Left kidney (tissue), 2 donors: ENCODE results near the gene LHFPL2. TPM values are rescaled to one million over a fixed set of nuclear protein-coding genes. Genes with fewer than 3 reads are reported as not detected.

ENCODE experiments used
- DNase-seq: peaks from one replicate; pipeline ENCODE4 v3.0.0-alpha.2; 2013
- polyA plus RNA-seq: library from polyadenylated mRNA; unstranded; fragments of 120-200 nt; gene quantifications from one replicate; pipeline ENCODE4 v1.2.1, GENCODE V29; 2013; ENCODE audit not compliant: insufficient read length

The LHFPL2 gene
- polyA plus RNA-seq, 1 donor, result 56.2 TPM

- no peak for DNase-seq
Measured at GRCh38 chr5:78597068-78597973, 51.3 kb downstream of the LHFPL2 start.

DNA sequence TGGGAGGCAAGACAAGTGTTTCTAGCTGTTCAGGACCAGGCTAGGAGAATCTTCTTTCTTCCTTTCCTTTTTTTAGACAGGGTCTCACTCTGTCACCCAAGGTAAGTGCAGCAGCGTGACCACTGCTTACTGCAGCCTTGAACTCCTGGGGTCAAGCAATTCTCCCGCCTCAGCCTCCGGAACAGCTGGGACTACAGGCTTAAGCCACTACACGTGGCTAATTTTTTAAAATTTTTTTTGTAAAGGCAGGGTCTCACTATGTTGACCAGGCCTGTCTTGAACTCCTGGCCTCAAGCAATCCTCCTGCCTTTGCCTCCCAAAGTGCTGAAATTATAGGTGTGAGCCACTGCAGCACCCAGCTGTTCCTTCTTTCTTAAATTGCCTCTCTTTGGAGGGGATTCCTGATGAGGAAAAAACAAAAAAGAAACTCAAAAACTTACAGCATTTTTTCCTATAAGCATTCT, 53.1 kb downstream of the LHFPL2 start:
- DNase-seq, result no peak

- peak; percentile 59 for DNase-seq
Measured at GRCh38 chr5:78594610-78595457, 53.7 kb downstream of the LHFPL2 start.

- no peak for DNase-seq
Measured at GRCh38 chr5:78594021-78594420, 54.6 kb downstream of the LHFPL2 start.

DNA sequence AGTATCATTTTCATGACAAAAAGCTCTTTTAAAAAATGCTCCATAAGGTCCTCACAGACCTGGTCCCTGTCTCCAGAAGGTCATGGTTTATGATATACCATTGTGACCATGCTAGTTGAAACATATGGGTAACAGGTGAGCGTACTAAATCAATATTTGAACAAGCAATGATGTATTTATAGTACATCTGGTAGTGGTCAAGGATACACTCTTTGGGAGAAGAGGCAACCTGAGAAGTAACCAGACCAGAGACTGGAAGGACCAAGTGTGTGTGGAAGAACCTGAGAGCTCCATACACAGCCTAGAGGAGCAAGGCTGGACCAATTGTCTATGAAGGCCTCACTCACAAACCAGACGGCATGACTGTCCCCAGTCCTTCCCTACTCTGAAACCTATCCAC, 55.1 kb downstream of the LHFPL2 start:
- DNase-seq, result no peak

GRCh38 chr5:78592735-78593386, 55.7 kb downstream of the LHFPL2 start:
- DNase-seq, result no peak

GRCh38 chr5:78591972-78592700, 56.4 kb downstream of the LHFPL2 start:
- DNase-seq, result no peak

GRCh38 chr5:78591138-78591612, 57.4 kb downstream of the LHFPL2 start:
- no peak for DNase-seq

- no peak for DNase-seq
Measured at GRCh38 chr5:78589923-78590322, 58.6 kb downstream of the LHFPL2 start.

- no peak for DNase-seq
Measured at GRCh38 chr5:78588507-78588906, 60.1 kb downstream of the LHFPL2 start.

- DNase-seq, result no peak
Measured at GRCh38 chr5:78587775-78588291, 60.7 kb downstream of the LHFPL2 start.

DNA sequence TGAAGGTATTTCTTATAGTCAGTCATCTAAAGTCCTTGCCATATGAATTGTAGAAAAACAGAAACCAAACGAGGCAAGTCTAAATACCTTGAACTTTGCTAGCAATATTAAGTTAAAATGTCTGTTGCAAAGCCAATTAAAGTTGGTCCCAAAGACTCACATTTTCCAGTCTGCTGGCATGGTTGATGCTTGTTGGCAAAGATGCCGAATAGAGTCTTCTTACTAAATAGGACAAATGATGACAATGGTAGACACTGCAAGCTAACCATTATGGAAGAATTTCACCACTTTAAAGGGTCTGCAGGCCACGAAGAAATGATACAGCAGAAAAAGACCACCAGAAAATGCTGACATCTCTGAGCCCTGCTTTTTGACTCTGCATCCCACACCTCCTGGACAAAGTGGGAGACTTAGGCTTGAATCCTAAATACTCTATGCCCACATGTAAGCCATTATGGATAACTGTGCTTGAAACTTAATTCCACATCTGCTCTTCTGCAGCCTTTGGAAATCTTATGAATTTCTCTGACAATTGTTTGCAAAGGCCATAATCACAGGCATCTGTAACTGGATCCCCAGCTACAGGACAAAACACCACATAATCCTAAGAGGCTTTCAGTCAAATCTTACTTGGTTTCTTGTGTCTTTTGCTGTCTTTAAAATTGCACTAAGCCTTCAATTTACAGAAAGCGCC, 61.3 kb downstream of the LHFPL2 start:
- DNase-seq, result no peak

GRCh38 chr5:78586251-78586650, 62.3 kb downstream of the LHFPL2 start:
- DNase-seq, result no peak

GRCh38 chr5:78578015-78578414, 70.6 kb downstream of the LHFPL2 start:
- no peak for DNase-seq

GRCh38 chr5:78577071-78577807, 71.3 kb downstream of the LHFPL2 start:
- no peak for DNase-seq

GRCh38 chr5:78576376-78576775, 72.2 kb downstream of the LHFPL2 start:
- no peak for DNase-seq

- DNase-seq, result no peak
Measured at GRCh38 chr5:78574731-78575161, 73.8 kb downstream of the LHFPL2 start.

- DNase-seq, result no peak
Measured at GRCh38 chr5:78574131-78574673, 74.4 kb downstream of the LHFPL2 start.

DNA sequence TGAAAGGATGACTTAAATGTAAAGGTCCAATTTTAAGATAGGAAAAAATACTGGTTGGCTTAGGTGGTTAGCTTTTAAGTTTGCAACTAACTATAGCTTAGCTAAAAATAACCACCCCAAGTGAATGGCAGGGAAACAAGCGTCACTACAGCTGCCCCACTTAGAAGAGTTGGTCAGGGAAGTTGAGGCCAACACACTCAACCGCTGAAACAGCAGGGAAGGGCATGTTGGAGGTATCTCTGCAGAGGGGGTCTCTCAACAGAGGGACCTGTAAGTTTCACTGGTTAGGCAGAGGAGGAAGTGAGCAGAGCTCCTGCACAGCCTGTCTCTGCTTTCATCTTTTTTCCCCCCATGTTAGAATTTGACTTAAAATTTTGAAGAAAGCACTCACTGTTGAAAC, 75.3 kb downstream of the LHFPL2 start:
- no peak for DNase-seq

DNA sequence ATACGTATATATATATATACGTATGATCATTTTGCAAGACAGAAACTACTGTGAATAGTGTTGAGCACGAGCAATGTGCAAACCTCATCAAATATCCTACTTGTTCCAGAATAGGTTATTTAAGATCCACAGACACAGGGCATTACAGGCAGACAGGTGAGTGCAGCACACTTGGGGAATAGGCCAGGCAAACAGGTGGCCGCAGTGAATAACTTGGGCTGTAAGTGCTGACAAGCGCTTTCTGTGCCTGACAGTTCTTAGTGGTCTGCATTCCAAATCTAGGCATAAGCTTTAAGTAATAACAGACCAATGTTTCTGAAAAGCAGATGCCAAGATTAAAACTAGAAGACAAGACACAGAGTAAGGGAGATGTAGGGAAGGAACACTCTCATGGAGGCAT, 77.9 kb downstream of the LHFPL2 start:
- DNase-seq, result no peak
